ENCODE results near the gene PLP1. TPM values are rescaled to one million over a fixed set of nuclear protein-coding genes. Genes with fewer than 3 reads are reported as not detected.

PLP1 gene
- polyA plus RNA-seq, 1 of the 3 experiments (the other 2 are of a cell fraction): 0.90 TPM

DNA sequence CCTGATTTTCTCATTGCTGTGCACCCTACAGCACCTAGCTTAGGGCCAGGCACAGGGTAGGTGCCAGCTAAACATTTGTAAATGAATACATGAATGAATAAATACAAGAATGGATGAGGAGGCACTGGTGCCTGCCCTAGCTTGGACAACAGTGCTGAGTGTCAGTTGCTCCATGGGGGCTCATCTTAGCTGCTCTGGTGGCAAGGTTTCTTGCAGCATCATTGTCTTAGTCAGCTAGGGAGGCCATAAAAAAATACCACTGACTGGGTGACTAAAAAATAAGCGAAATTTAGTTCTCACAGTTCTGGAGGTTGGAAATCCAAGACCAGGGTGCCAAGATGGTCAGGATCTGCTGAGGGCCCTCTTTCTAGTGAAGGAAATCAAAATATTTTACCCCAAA is 34.8 kb upstream of the PLP1 start (continued):
- TF ChIP-seq, protein P1, sequence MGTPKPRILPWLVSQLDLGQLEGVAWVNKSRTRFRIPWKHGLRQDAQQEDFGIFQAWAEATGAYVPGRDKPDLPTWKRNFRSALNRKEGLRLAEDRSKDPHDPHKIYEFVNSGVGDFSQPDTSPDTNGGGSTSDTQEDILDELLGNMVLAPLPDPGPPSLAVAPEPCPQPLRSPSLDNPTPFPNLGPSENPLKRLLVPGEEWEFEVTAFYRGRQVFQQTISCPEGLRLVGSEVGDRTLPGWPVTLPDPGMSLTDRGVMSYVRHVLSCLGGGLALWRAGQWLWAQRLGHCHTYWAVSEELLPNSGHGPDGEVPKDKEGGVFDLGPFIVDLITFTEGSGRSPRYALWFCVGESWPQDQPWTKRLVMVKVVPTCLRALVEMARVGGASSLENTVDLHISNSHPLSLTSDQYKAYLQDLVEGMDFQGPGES (IDR thresholded peaks at IDR 0.05; ENCODE audit: low read depth, low read length): no peak
- TF ChIP-seq RAD21 (IDR thresholded peaks at IDR 0.05; ENCODE audit: low read length) (no peak), GATA2 (CRISPR knock-in tag; IDR thresholded peaks at IDR 0.05) (no peak)

DNA sequence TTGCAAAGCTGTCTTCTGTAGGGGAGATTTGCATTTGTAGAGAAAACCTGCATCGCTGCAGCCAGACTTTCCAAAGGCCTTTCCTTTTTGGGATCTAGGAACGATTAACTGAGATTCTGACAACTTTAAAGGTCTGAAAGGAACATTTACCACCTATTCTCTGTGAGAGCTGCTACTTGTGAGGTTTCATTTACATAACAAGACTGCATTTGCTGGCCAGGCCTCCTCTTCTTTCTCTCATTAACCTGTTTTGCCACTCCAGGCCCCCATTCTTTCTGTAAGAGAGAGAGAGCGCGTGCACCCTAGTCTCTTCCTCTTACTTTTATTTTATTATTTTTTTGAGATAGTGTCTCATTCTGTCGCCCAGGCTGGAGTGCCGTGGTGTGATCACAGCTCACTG is 34.3 kb upstream of the PLP1 start:
- POLR2A ChIA-PET: no interaction called here

DNA sequence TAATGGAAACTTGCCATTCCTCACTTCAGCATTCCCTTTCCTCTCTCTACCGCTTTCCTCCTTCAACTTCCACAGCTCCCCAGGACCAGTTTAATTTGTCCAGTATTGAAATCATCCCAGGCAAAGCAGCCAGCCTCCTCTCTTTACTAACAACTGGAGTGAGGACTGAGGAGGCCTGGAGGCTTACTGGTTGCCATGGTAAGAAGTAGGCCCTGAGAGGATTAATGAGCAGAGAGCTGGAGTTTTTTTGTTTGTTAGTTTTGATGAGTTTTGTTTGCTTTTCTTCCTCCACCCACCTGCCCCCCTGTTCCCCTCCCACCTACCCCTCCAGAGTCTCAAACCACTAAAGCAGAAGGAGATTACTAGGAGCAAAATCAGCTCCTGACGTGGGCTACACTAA is 29.5 kb upstream of the PLP1 start:
- no peaks in the 10 kb centered on the region for H3K9me2 ChIP-seq
- no peaks in the 10 kb centered on the region for H3K9me3 ChIP-seq
- H3K4me3 ChIP-seq (ENCODE audit: low read depth in 2 of 2, low read length in 1 of 2): no peak overlapping the region
- ChIA-PET CTCF (interaction anchor here (2.1 kb wide), 1 partner anchor 9 kb away, joined by 5 read pairs; no protein-coding TSS in a partner anchor), POLR2A (no interaction called here)
- no peak for DNase-seq
- H3K27me3 ChIP-seq (ENCODE audit: insufficient read depth): peaks cover 3% of the 10 kb centered on the region; the same call in 1 of the 2 replicates
- no peaks in the 10 kb centered on the region for H3K4me1 ChIP-seq (ENCODE audit: control insufficient read depth in 1 of 2, insufficient read depth in 2 of 2, low read depth in 1 of 2, low read length in 1 of 2)
- H3K79me2 ChIP-seq (ENCODE audit: insufficient read depth): no peaks in the 10 kb centered on the region
- WGBS (ENCODE audit: low lambda C conversion rate): 47% methylated on average over 2 of the region's 2 CpGs
- H3K27ac ChIP-seq (ENCODE audit: low read depth in 2 of 2, low read length in 1 of 2): no peak overlapping the region
- no peaks in the 10 kb centered on the region for H4K20me1 ChIP-seq (ENCODE audit: insufficient read depth)
- no peak overlapping the region for H2AFZ ChIP-seq (ENCODE audit: low read depth)
- no peak overlapping the region for H3K4me2 ChIP-seq
- no peaks in the 10 kb centered on the region for H3F3A ChIP-seq (replicated peaks; ENCODE audit: insufficient read depth)
- H3K9ac ChIP-seq: no peak overlapping the region
- no peaks in the 10 kb centered on the region for H3K36me3 ChIP-seq (replicated peaks in 1 of 2; ENCODE audit: control insufficient read depth in 1 of 2, insufficient read depth in 2 of 2, low read length in 1 of 2)
- TF ChIP-seq SIN3A (IDR thresholded peaks at IDR 0.05; ENCODE audit: borderline replicate concordance, low read depth, low read length): no peak
- no peak for TF ChIP-seq TEAD4 (IDR thresholded peaks at IDR 0.05; ENCODE audit: borderline replicate concordance, insufficient read depth)
- TF ChIP-seq MXI1 (IDR thresholded peaks at IDR 0.05; ENCODE audit: low read depth, low read length): no peak
- TF ChIP-seq, protein P2, sequence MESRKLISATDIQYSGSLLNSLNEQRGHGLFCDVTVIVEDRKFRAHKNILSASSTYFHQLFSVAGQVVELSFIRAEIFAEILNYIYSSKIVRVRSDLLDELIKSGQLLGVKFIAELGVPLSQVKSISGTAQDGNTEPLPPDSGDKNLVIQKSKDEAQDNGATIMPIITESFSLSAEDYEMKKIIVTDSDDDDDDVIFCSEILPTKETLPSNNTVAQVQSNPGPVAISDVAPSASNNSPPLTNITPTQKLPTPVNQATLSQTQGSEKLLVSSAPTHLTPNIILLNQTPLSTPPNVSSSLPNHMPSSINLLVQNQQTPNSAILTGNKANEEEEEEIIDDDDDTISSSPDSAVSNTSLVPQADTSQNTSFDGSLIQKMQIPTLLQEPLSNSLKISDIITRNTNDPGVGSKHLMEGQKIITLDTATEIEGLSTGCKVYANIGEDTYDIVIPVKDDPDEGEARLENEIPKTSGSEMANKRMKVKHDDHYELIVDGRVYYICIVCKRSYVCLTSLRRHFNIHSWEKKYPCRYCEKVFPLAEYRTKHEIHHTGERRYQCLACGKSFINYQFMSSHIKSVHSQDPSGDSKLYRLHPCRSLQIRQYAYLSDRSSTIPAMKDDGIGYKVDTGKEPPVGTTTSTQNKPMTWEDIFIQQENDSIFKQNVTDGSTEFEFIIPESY (IDR thresholded peaks at IDR 0.05; ENCODE audit: borderline replicate concordance, low read depth): no peak
- no peak for TF ChIP-seq TAF1 (IDR thresholded peaks at IDR 0.05; ENCODE audit: borderline replicate concordance, low read depth, low read length)
- TF ChIP-seq, protein P3, sequence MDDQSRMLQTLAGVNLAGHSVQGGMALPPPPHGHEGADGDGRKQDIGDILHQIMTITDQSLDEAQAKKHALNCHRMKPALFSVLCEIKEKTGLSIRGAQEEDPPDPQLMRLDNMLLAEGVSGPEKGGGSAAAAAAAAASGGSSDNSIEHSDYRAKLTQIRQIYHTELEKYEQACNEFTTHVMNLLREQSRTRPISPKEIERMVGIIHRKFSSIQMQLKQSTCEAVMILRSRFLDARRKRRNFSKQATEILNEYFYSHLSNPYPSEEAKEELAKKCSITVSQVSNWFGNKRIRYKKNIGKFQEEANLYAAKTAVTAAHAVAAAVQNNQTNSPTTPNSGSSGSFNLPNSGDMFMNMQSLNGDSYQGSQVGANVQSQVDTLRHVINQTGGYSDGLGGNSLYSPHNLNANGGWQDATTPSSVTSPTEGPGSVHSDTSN (IDR thresholded peaks at IDR 0.05): no peak
- no peak for TF ChIP-seq RXRA (IDR thresholded peaks at IDR 0.05; ENCODE audit: borderline replicate concordance, low read depth)
- TF ChIP-seq FOXJ3 (CRISPR knock-in tag; IDR thresholded peaks at IDR 0.05): no peak
- TF ChIP-seq EZH2phosphoT487 (IDR thresholded peaks at IDR 0.05; ENCODE audit: borderline replicate concordance, low read depth): no peak
- no peak for TF ChIP-seq TCF12 (IDR thresholded peaks at IDR 0.05)
- TF ChIP-seq SMC3 (IDR thresholded peaks at IDR 0.05; ENCODE audit: low read depth, low read length): no peak
- no peak for TF ChIP-seq RAD21 (IDR thresholded peaks at IDR 0.05; ENCODE audit: low read length)
- no peak for TF ChIP-seq YY1 (IDR thresholded peaks at IDR 0.05; ENCODE audit: low read depth)
- TF ChIP-seq NFIC (IDR thresholded peaks at IDR 0.05; ENCODE audit: borderline replicate concordance): no peak
- no peak for TF ChIP-seq RFX5 (IDR thresholded peaks at IDR 0.05; ENCODE audit: low read length)

More for the DNA sequence above, 34.3 kb upstream of the PLP1 start:
- Histone ChIP-seq H4K20me1 (ENCODE audit: insufficient read depth) (no peaks in the 10 kb centered on the region), H3K9ac (no peak overlapping the region), H3K4me2 (no peak overlapping the region), H3K79me2 (ENCODE audit: insufficient read depth) (no peaks in the 10 kb centered on the region), H3K27me3 (ENCODE audit: insufficient read depth) (peaks cover 3% of the 10 kb centered on the region; the same call in 1 of the 2 replicates), H3K9me2 (no peaks in the 10 kb centered on the region), H3F3A (replicated peaks; ENCODE audit: insufficient read depth) (no peaks in the 10 kb centered on the region), H3K36me3 (replicated peaks in 1 of 2; ENCODE audit: control insufficient read depth in 1 of 2, insufficient read depth in 2 of 2, low read length in 1 of 2) (no peaks in the 10 kb centered on the region), H3K9me3 (no peaks in the 10 kb centered on the region), H2AFZ (ENCODE audit: low read depth) (no peak overlapping the region), H3K27ac (ENCODE audit: low read depth in 2 of 2, low read length in 1 of 2) (no peak overlapping the region), H3K4me1 (ENCODE audit: control insufficient read depth in 1 of 2, insufficient read depth in 2 of 2, low read depth in 1 of 2, low read length in 1 of 2) (no peaks in the 10 kb centered on the region), H3K4me3 (ENCODE audit: low read depth in 2 of 2, low read length in 1 of 2) (no peak overlapping the region)
- WGBS (ENCODE audit: low lambda C conversion rate): 48% methylated on average over 6 of the region's 6 CpGs
- TF ChIP-seq, protein P2 (IDR thresholded peaks at IDR 0.05; ENCODE audit: borderline replicate concordance, low read depth): no peak
- no peak for TF ChIP-seq GATA2 (CRISPR knock-in tag; IDR thresholded peaks at IDR 0.05)
- no peak for TF ChIP-seq TAF1 (IDR thresholded peaks at IDR 0.05; ENCODE audit: borderline replicate concordance, low read depth, low read length)
- TF ChIP-seq RFX5 (IDR thresholded peaks at IDR 0.05; ENCODE audit: low read length): no peak
- TF ChIP-seq TEAD4 (IDR thresholded peaks at IDR 0.05; ENCODE audit: borderline replicate concordance, insufficient read depth): no peak
- no peak for TF ChIP-seq MXI1 (IDR thresholded peaks at IDR 0.05; ENCODE audit: low read depth, low read length)
- no peak for DNase-seq
- CTCF ChIA-PET: interaction anchor here (0.6 kb wide), 1 partner anchor 256 kb away, joined by 3 read pairs; no protein-coding TSS in a partner anchor
